ENCODE data around the gene CNN3. TPM values are rescaled to one million over a fixed set of nuclear protein-coding genes. Genes with fewer than 3 reads are reported as not detected.

Gene CNN3
- total RNA-seq, 2 donors from 2014 or later = 4.4 to 5.9 TPM

DNA sequence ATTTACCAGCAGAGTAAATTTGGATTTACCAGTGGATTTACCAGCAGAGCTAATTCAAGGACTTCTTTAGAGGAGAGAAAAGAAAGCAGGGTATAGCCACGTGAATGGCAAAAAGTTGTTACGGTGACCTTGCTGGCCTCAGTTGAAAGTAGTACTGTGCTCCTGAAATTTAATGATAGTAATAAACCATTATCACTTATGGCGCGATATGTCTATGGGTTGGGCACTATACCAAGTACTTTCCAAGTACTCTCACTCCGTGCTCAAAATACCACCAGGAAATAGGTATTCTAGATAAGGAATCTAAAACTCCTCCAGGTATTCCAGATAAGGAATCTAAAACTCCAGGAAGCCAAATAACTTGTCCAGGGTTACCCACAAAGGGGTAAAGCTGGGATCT lies 70.9 kb downstream of the CNN3 start:
- DNase-seq (ENCODE audit: low spot score in 2 of 2) = no peak
- ATAC-seq = no peak
- Mint-ChIP-seq H3K27ac (no peak overlapping the region), H3K36me3 (no peaks in the 10 kb centered on the region), H3K9me3 (no peaks in the 10 kb centered on the region)

DNA sequence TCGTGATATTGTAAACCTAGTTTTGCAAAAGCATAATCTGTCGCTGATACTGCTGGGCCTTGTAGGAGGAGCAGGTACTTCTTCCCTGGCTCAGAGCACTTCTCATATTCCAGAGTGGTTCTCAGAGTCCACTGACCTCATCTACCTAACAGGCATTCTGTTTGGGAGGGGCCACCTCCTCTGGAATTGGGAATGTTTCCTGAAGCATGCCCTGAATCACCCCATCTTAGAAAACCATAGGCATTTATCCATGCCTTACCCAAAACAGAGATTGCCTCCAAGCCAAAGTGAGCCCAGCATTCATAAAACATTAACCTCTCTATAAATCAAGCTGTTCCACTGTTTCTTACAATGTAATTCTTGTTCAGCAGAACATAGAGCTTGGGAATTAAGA lies 71.6 kb downstream of the CNN3 start:
- H3K27ac Mint-ChIP-seq = no peak overlapping the region
- DNase-seq (ENCODE audit: low spot score in 2 of 2) (no peak), ATAC-seq (no peak)
- H3K9me3 Mint-ChIP-seq = no peaks in the 10 kb centered on the region
- no peaks in the 10 kb centered on the region for H3K36me3 Mint-ChIP-seq

DNA sequence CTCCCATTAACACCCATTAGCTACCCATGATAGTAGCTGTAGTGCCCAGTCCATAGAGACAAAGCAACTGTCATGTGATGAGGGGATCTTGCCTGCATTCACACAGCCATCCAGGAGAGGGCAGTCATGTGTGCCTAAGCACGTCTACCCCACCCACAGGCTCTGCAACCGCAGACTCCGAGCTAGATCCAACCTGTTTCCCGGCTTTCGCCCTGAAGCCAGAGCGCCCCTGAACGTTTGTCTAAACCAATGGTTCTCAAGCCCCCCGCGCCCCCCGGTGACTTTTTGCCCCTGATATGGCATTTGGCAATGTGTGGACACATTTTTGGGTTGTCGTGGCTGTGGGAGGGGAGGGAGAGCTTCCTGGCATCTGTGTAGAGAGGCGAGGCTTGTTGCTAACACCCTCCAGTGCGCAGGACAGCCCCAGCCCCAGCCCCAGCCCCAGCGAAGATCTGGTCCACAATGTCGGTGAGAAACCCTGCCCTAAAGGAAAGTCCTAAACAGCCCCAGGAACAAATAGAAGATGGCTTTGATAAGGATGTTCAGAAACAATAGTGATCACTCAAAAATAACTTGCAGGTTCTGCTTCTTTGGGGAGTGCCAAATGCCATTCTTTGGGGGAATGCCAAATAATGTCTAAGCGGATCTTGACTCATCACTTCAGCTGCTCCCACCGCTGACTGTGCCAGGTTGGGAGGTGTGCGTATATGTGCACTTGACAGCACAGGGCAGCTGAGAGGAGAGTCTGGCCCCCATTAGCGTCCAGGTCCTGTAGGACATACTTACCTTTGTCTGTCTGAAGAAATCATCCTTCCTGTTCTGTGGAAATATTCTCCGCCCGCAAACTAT lies 72.2 kb downstream of the CNN3 start:
- H3K36me3 Mint-ChIP-seq = no peaks in the 10 kb centered on the region
- DNase-seq (ENCODE audit: low spot score in 2 of 2) = peak; percentile 73 to 76
- peak; percentile 95 to 97 for ATAC-seq
- no peak overlapping the region for H3K27ac Mint-ChIP-seq
- H3K9me3 Mint-ChIP-seq = no peaks in the 10 kb centered on the region

DNA sequence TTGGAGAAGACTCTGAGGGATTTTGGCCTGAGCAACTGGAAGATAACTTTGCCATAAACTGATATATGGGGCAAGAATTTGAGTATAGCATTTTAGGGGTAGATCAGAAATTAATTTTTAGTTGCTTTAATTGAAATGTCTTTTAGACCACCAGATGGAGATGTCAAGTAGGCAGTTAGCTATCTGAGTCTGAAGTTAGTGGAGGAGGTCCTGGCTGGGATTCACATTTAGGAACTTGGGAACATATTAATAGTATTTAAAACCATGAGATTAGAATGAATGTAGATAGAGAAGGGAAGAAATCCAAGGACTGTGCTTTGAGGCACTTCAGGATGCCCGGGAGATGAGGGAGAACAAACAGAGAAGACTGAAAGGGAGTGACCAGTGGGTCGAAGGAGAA lies 74.1 kb downstream of the CNN3 start:
- ATAC-seq (no peak), DNase-seq (ENCODE audit: low spot score in 2 of 2) (no peak)
- no peak overlapping the region for H3K27ac Mint-ChIP-seq
- H3K9me3 Mint-ChIP-seq = no peaks in the 10 kb centered on the region
- no peaks in the 10 kb centered on the region for H3K36me3 Mint-ChIP-seq

DNA sequence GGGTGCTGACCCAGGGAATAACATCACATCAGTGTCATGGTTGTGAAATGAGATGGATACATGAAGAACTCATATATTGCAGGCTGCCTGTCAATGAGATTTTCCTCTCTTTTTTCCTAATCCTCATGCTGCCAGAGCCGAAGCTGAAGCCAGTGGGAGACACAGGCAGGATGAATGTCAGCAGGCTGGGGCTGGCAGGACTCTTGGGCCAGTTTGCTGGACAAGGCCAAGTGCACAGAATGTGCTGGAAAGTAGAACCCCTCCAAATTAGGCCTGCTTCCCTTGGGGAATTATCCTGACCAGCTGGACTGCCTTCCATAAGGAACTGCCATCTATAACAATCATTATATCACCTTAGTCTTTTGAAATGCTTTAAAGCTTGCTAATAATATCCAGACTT lies 75.3 kb downstream of the CNN3 start:
- ATAC-seq (no peak), DNase-seq (ENCODE audit: low spot score in 2 of 2) (no peak)
- H3K36me3 Mint-ChIP-seq = no peaks in the 10 kb centered on the region
- no peaks in the 10 kb centered on the region for H3K9me3 Mint-ChIP-seq
- no peak overlapping the region for H3K27ac Mint-ChIP-seq

Other genes with a start within 250 kb of the CNN3 start
- gene SLC44A3, start 106.8 kb downstream of the CNN3 start, total RNA-seq = not detected
- gene ALG14, start 145.8 kb upstream of the CNN3 start, total RNA-seq = 1 to 10 TPM; 3.7 to 9.1 TPM
- under 1 TPM; 0.34 to 0.49 TPM for gene TLCD4, start 190.2 kb upstream of the CNN3 start, total RNA-seq

Measured in activated naive CD4-positive, alpha-beta T cell treated with anti-CD3 and anti-CD28 coated beads, Interleukin-2, amount 50 U/mL, for 72 hours (primary cell).